ENCODE results near the gene SEMA4A. TPM values are rescaled to one million over a fixed set of nuclear protein-coding genes. Genes with fewer than 3 reads are reported as not detected.
"Not testable (repeated sequence)": the region's sequence is repeated elsewhere in the genome, so short reads cannot be mapped to it uniquely, and the experiment has no call there.

Gene SEMA4A
- total RNA-seq, 1 experiment from 2014 or later = 46.7 TPM

- H3K27me3 ChIP-seq (ENCODE audit: low read length); H3K4me3 ChIP-seq (ENCODE audit: low read length); H3K9ac ChIP-seq (ENCODE audit: low read length); H4K20me1 ChIP-seq (ENCODE audit: insufficient read depth, low read depth, low read length); H3K9me3 ChIP-seq (ENCODE audit: low read length); H3K36me3 ChIP-seq (ENCODE audit: insufficient read depth, low read length); H3K4me2 ChIP-seq (ENCODE audit: low read depth, low read length, poor library complexity, severe bottlenecking); H2AFZ ChIP-seq (ENCODE audit: low read length); H3K27ac ChIP-seq (ENCODE audit: low read length); H3K9me2 ChIP-seq (replicated peaks; ENCODE audit: insufficient read depth, low read length); DNase-seq: not testable (repeated sequence)
- H3K4me1 ChIP-seq (ENCODE audit: low read length) = peaks cover 14% of the 10 kb centered on the region
- peaks cover 13% of the 10 kb centered on the region for H3K79me2 ChIP-seq (ENCODE audit: low read length)
Observed at GRCh38 chr1:156190265-156190664, 36.9 kb downstream of the SEMA4A start.

- H3K9me2 ChIP-seq (replicated peaks; ENCODE audit: insufficient read depth, low read length) = no peaks in the 10 kb centered on the region
- no peaks in the 10 kb centered on the region for H3K9me3 ChIP-seq (ENCODE audit: low read length)
- no peak overlapping the region for H3K4me3 ChIP-seq (ENCODE audit: low read length)
- H3K4me1 ChIP-seq (ENCODE audit: low read length) = peaks cover 26% of the 10 kb centered on the region
- peaks cover 3% of the 10 kb centered on the region; the same call in 1 of the 2 replicates for H3K36me3 ChIP-seq (ENCODE audit: insufficient read depth, low read length)
- H3K79me2 ChIP-seq (ENCODE audit: low read length) = peaks cover 25% of the 10 kb centered on the region
- H4K20me1 ChIP-seq (ENCODE audit: insufficient read depth, low read depth, low read length) = peaks cover 9% of the 10 kb centered on the region; the same call in 1 of the 2 replicates
- no peaks in the 10 kb centered on the region for H3K27me3 ChIP-seq (ENCODE audit: low read length)
- H2AFZ ChIP-seq (ENCODE audit: low read length) = no peak overlapping the region
- H3K4me2 ChIP-seq (ENCODE audit: low read depth, low read length, poor library complexity, severe bottlenecking) = no peak overlapping the region
- H3K27ac ChIP-seq (ENCODE audit: low read length) = no peak overlapping the region
- H3K9ac ChIP-seq (ENCODE audit: low read length) = no peak overlapping the region
- no peak for DNase-seq
Observed at GRCh38 chr1:156191292-156191964, 38.0 kb downstream of the SEMA4A start.

DNA sequence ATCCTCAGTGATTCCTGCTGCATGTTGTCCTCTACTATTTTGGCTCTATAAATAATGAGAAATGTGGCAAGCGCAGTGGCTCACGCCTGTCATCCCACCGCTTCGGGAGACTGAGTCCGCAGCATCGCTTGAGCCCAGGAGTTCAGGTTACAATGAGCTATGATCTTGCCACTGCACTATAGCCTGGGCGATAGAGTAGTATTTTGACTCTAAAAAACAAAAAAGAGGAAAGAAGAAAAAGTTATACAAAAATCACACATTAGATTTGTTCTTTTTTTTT lies 39.8 kb downstream of the SEMA4A start:
- Histone ChIP-seq H3K9me2 (replicated peaks; ENCODE audit: insufficient read depth, low read length) (no peaks in the 10 kb centered on the region), H3K27me3 (ENCODE audit: low read length) (no peaks in the 10 kb centered on the region), H4K20me1 (ENCODE audit: insufficient read depth, low read depth, low read length) (peaks cover 9% of the 10 kb centered on the region; the same call in 1 of the 2 replicates), H3K4me1 (ENCODE audit: low read length) (peaks cover 27% of the 10 kb centered on the region), H3K4me3 (ENCODE audit: low read length) (peak overlapping the region; percentile 66), H3K9me3 (ENCODE audit: low read length) (no peaks in the 10 kb centered on the region), H2AFZ (ENCODE audit: low read length) (peak overlapping the region; percentile 30; the same call in 1 of the 2 replicates), H3K79me2 (ENCODE audit: low read length) (peaks cover 40% of the 10 kb centered on the region), H3K4me2 (ENCODE audit: low read depth, low read length, poor library complexity, severe bottlenecking) (peak overlapping the region; percentile 67), H3K9ac (ENCODE audit: low read length) (peak overlapping the region; percentile 76), H3K27ac (ENCODE audit: low read length) (peak overlapping the region; percentile 73), H3K36me3 (ENCODE audit: insufficient read depth, low read length) (peaks cover 10% of the 10 kb centered on the region; the same call in 1 of the 2 replicates)
- no peak for DNase-seq

GRCh38 chr1:156193488-156194299 lies 40.3 kb downstream of the SEMA4A start, which contains the start of gene SLC25A44:
Gene SLC25A44, plus strand, starts transcription at chr1:156194104. Its CDS starts 5,744 bp downstream, at chr1:156199848.
- DNase-seq = peak; percentile 100
- H3K79me2 ChIP-seq (ENCODE audit: low read length) = peaks cover 46% of the 10 kb centered on the region
- H3K36me3 ChIP-seq (ENCODE audit: insufficient read depth, low read length) = peaks cover 10% of the 10 kb centered on the region; the same call in 1 of the 2 replicates
- peaks cover 27% of the 10 kb centered on the region for H3K4me1 ChIP-seq (ENCODE audit: low read length)
- peaks cover 9% of the 10 kb centered on the region; the same call in 1 of the 2 replicates for H4K20me1 ChIP-seq (ENCODE audit: insufficient read depth, low read depth, low read length)
- H3K4me2 ChIP-seq (ENCODE audit: low read depth, low read length, poor library complexity, severe bottlenecking) = peak within 1 kb of the TSS; percentile 87
- H3K4me3 ChIP-seq (ENCODE audit: low read length) = peak within 1 kb of the TSS; percentile 93
- H2AFZ ChIP-seq (ENCODE audit: low read length) = peak within 1 kb of the TSS; percentile 30; the same call in 1 of the 2 replicates
- no peaks in the 10 kb centered on the region for H3K9me2 ChIP-seq (replicated peaks; ENCODE audit: insufficient read depth, low read length)
- no peaks in the 10 kb centered on the region for H3K9me3 ChIP-seq (ENCODE audit: low read length)
- peak within 1 kb of the TSS; percentile 89 for H3K9ac ChIP-seq (ENCODE audit: low read length)
- H3K27ac ChIP-seq (ENCODE audit: low read length) = peak within 1 kb of the TSS; percentile 73
- no peaks in the 10 kb centered on the region for H3K27me3 ChIP-seq (ENCODE audit: low read length)

DNA sequence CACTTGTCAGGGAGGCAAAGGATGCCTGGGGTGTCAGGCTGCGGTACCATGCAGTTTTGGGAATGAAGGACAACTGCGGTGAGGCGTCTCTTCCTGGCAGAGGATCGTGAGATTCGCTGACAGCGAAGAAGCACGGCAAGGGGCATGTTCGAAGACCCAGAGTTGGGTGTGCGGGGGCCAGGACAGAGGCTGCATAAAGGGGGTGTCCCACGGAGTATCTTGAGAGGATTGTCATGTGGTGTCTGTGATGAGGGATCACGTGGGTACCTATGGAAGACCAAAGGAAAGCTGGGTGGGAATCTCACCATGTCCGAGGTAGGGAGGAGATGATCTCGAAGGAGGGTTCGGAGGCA lies 40.9 kb downstream of the SEMA4A start:
- H3K4me2 ChIP-seq (ENCODE audit: low read depth, low read length, poor library complexity, severe bottlenecking) = peak overlapping the region; percentile 87
- DNase-seq = no peak
- H3K4me1 ChIP-seq (ENCODE audit: low read length) = peaks cover 27% of the 10 kb centered on the region
- no peak overlapping the region for H3K27ac ChIP-seq (ENCODE audit: low read length)
- H2AFZ ChIP-seq (ENCODE audit: low read length) = no peak overlapping the region
- peaks cover 9% of the 10 kb centered on the region; the same call in 1 of the 2 replicates for H4K20me1 ChIP-seq (ENCODE audit: insufficient read depth, low read depth, low read length)
- peak overlapping the region; percentile 89 for H3K9ac ChIP-seq (ENCODE audit: low read length)
- H3K79me2 ChIP-seq (ENCODE audit: low read length) = peaks cover 52% of the 10 kb centered on the region
- peaks cover 8% of the 10 kb centered on the region; the same call in 1 of the 2 replicates for H3K36me3 ChIP-seq (ENCODE audit: insufficient read depth, low read length)
- H3K9me2 ChIP-seq (replicated peaks; ENCODE audit: insufficient read depth, low read length) = no peaks in the 10 kb centered on the region
- peak overlapping the region; percentile 93 for H3K4me3 ChIP-seq (ENCODE audit: low read length)
- no peaks in the 10 kb centered on the region for H3K27me3 ChIP-seq (ENCODE audit: low read length)
- H3K9me3 ChIP-seq (ENCODE audit: low read length) = no peaks in the 10 kb centered on the region

DNA sequence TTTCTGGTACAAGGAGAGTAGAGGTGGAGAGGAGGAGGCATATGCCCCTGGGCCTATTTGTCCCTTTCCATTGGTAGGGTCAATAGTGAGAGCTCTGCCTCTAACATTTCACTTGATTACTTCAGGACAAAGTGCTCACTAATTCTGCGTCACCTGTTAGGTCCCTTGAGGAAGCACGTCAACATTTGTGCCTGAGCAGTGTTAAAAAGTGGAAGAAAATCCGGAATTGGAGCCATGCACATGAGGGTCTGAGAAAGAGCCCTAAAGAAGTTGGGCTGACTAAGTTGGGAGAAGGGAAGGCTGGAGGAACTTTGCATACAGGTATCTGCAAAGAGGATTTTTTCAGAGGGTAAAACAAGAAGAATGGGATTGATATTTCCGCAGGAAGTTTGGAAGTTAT lies 42.5 kb downstream of the SEMA4A start:
- Histone ChIP-seq H3K79me2 (ENCODE audit: low read length) (peaks cover 67% of the 10 kb centered on the region), H3K4me2 (ENCODE audit: low read depth, low read length, poor library complexity, severe bottlenecking) (peak overlapping the region; percentile 87), H3K9me2 (replicated peaks; ENCODE audit: insufficient read depth, low read length) (no peaks in the 10 kb centered on the region), H3K9me3 (ENCODE audit: low read length) (no peaks in the 10 kb centered on the region), H3K36me3 (ENCODE audit: insufficient read depth, low read length) (peaks cover 13% of the 10 kb centered on the region; the same call in 1 of the 2 replicates), H3K27ac (ENCODE audit: low read length) (no peak overlapping the region), H3K27me3 (ENCODE audit: low read length) (no peaks in the 10 kb centered on the region), H3K4me3 (ENCODE audit: low read length) (peak overlapping the region; percentile 93; the same call in 1 of the 2 replicates), H3K4me1 (ENCODE audit: low read length) (peaks cover 27% of the 10 kb centered on the region), H3K9ac (ENCODE audit: low read length) (peak overlapping the region; percentile 23), H2AFZ (ENCODE audit: low read length) (no peak overlapping the region), H4K20me1 (ENCODE audit: insufficient read depth, low read depth, low read length) (peaks cover 9% of the 10 kb centered on the region; the same call in 1 of the 2 replicates)
- peak; percentile 55 for DNase-seq

- Histone ChIP-seq H3K4me1 (ENCODE audit: low read length) (peaks cover 31% of the 10 kb centered on the region), H3K79me2 (ENCODE audit: low read length) (peaks cover 73% of the 10 kb centered on the region)
- DNase-seq = no peak
Observed at GRCh38 chr1:156196445-156196844, 43.1 kb downstream of the SEMA4A start.

GRCh38 chr1:156198831-156199349 lies 45.5 kb downstream of the SEMA4A start:
- no peaks in the 10 kb centered on the region for H3K27me3 ChIP-seq (ENCODE audit: low read length)
- H3K9me3 ChIP-seq (ENCODE audit: low read length) = no peaks in the 10 kb centered on the region
- H3K4me2 ChIP-seq (ENCODE audit: low read depth, low read length, poor library complexity, severe bottlenecking) = no peak overlapping the region
- no peak overlapping the region for H3K27ac ChIP-seq (ENCODE audit: low read length)
- no peaks in the 10 kb centered on the region for H3K9me2 ChIP-seq (replicated peaks; ENCODE audit: insufficient read depth, low read length)
- no peak overlapping the region for H3K4me3 ChIP-seq (ENCODE audit: low read length)
- no peak overlapping the region for H3K9ac ChIP-seq (ENCODE audit: low read length)
- no peak for DNase-seq
- peaks cover 24% of the 10 kb centered on the region for H3K4me1 ChIP-seq (ENCODE audit: low read length)
- H4K20me1 ChIP-seq (ENCODE audit: insufficient read depth, low read depth, low read length) = peaks cover 9% of the 10 kb centered on the region; the same call in 1 of the 2 replicates
- H3K36me3 ChIP-seq (ENCODE audit: insufficient read depth, low read length) = peaks cover 31% of the 10 kb centered on the region; the same call in 1 of the 2 replicates
- H2AFZ ChIP-seq (ENCODE audit: low read length) = no peak overlapping the region
- peaks cover 93% of the 10 kb centered on the region for H3K79me2 ChIP-seq (ENCODE audit: low read length)

More at GRCh38 chr1:156196445-156196844, 43.1 kb downstream of the SEMA4A start:
- no peaks in the 10 kb centered on the region for H3K9me2 ChIP-seq (replicated peaks; ENCODE audit: insufficient read depth, low read length)
- H3K36me3 ChIP-seq (ENCODE audit: insufficient read depth, low read length) = peaks cover 17% of the 10 kb centered on the region; the same call in 1 of the 2 replicates
- H3K27me3 ChIP-seq (ENCODE audit: low read length) = no peaks in the 10 kb centered on the region
- no peak overlapping the region for H2AFZ ChIP-seq (ENCODE audit: low read length)
- peak overlapping the region; percentile 87 for H3K4me2 ChIP-seq (ENCODE audit: low read depth, low read length, poor library complexity, severe bottlenecking)
- no peak overlapping the region for H3K9ac ChIP-seq (ENCODE audit: low read length)
- H3K27ac ChIP-seq (ENCODE audit: low read length) = no peak overlapping the region
- H4K20me1 ChIP-seq (ENCODE audit: insufficient read depth, low read depth, low read length) = peaks cover 9% of the 10 kb centered on the region; the same call in 1 of the 2 replicates
- H3K9me3 ChIP-seq (ENCODE audit: low read length) = no peaks in the 10 kb centered on the region
- no peak overlapping the region for H3K4me3 ChIP-seq (ENCODE audit: low read length)

All from Karpas-422 (cell line).